Measurements from ENCODE around the gene ADAM33.

The ADAM33 gene

GRCh38 chr20:3670511-3670910 is 11.3 kb downstream of the ADAM33 start:
- TF ChIP-seq CTCF (IDR thresholded peaks at IDR 0.05; ENCODE audit: extremely low read depth, insufficient read depth, missing control alignments), result no peak
- DNase-seq (ENCODE audit: low spot score), result no peak
- in situ Hi-C loops (cut with MboI; ENCODE audit: low pct_unique_long_range_greater_than_20kb, low sequenced_read_pairs, unreplicated experiment), result no loop called here

GRCh38 chr20:3669710-3670367 is 12.0 kb downstream of the ADAM33 start:
- no peak for TF ChIP-seq CTCF (IDR thresholded peaks at IDR 0.05; ENCODE audit: extremely low read depth, insufficient read depth, missing control alignments)
- no peak for DNase-seq (ENCODE audit: low spot score)
- in situ Hi-C loops (cut with MboI; ENCODE audit: low pct_unique_long_range_greater_than_20kb, low sequenced_read_pairs, unreplicated experiment), result no loop called here

- no peak for TF ChIP-seq CTCF (IDR thresholded peaks at IDR 0.05; ENCODE audit: extremely low read depth, insufficient read depth, missing control alignments)
- DNase-seq (ENCODE audit: low spot score), result no peak
- in situ Hi-C loops (cut with MboI; ENCODE audit: low pct_unique_long_range_greater_than_20kb, low sequenced_read_pairs, unreplicated experiment), result no loop called here
These were observed 14.3 kb downstream of the ADAM33 start for GRCh38 chr20:3667434-3668037.

- no peak for DNase-seq (ENCODE audit: low spot score)
- in situ Hi-C loops (cut with MboI; ENCODE audit: low pct_unique_long_range_greater_than_20kb, low sequenced_read_pairs, unreplicated experiment), result no loop called here
- TF ChIP-seq CTCF (IDR thresholded peaks at IDR 0.05; ENCODE audit: extremely low read depth, insufficient read depth, missing control alignments), result no peak
These were observed 18.0 kb downstream of the ADAM33 start for GRCh38 chr20:3663858-3664257.

- in situ Hi-C loops (cut with MboI; ENCODE audit: low pct_unique_long_range_greater_than_20kb, low sequenced_read_pairs, unreplicated experiment), result no loop called here
- no peak for TF ChIP-seq CTCF (IDR thresholded peaks at IDR 0.05; ENCODE audit: extremely low read depth, insufficient read depth, missing control alignments)
- no peak for DNase-seq (ENCODE audit: low spot score)
These were observed 18.6 kb downstream of the ADAM33 start, which contains the start of gene GFRA4 for GRCh38 chr20:3663031-3663701. Gene GFRA4 (minus strand): TSS chr20:3663399. CDS start chr20:3663399, 0 bp downstream.

- no peak for DNase-seq (ENCODE audit: low spot score)
- in situ Hi-C loops (cut with MboI; ENCODE audit: low pct_unique_long_range_greater_than_20kb, low sequenced_read_pairs, unreplicated experiment), result no loop called here
- no peak for TF ChIP-seq CTCF (IDR thresholded peaks at IDR 0.05; ENCODE audit: extremely low read depth, insufficient read depth, missing control alignments)
These were observed 19.8 kb downstream of the ADAM33 start for GRCh38 chr20:3661814-3662665.
